ENCODE data around the gene RAB3GAP1.

- TF ChIP-seq, protein P1, sequence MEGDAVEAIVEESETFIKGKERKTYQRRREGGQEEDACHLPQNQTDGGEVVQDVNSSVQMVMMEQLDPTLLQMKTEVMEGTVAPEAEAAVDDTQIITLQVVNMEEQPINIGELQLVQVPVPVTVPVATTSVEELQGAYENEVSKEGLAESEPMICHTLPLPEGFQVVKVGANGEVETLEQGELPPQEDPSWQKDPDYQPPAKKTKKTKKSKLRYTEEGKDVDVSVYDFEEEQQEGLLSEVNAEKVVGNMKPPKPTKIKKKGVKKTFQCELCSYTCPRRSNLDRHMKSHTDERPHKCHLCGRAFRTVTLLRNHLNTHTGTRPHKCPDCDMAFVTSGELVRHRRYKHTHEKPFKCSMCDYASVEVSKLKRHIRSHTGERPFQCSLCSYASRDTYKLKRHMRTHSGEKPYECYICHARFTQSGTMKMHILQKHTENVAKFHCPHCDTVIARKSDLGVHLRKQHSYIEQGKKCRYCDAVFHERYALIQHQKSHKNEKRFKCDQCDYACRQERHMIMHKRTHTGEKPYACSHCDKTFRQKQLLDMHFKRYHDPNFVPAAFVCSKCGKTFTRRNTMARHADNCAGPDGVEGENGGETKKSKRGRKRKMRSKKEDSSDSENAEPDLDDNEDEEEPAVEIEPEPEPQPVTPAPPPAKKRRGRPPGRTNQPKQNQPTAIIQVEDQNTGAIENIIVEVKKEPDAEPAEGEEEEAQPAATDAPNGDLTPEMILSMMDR (IDR thresholded peaks at IDR 0.05): no peak
- no peak for TF ChIP-seq POLR2A (IDR thresholded peaks at IDR 0.05)
Observed at GRCh38 chr2:135198481-135198880, 146.4 kb downstream of the RAB3GAP1 start.

All from tibial nerve (tissue), 3 donors.